GM19043 (cell line): ENCODE results near the gene ABLIM3.

Experiments used
- ATAC-seq: cut with Tn5 transposase; IDR thresholded peaks from one replicate; pipeline ENCODE4 v1.9.1; 2021; ENCODE audit warnings: low read depth; ENCODE audit not compliant: unreplicated experiment

ABLIM3 gene

DNA sequence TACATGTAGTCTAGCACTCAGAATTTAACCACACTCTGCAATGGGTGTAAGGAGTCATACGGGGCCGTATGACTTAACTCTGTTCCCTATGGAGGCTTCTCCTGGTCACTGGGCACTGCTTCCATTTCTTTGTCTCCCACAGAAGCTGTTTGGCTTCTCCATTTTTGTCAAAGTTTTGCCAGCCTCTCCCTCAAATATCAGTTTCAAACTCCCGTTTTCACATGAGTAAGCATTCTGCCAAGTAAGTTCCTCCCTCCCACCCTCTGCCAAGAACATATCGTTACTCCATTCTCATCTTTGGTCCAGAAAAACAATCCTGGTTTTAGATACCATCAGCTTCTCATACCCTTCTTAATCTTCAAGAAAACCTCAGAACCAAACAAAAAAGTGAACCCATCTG lies 136.5 kb downstream of the ABLIM3 start:
- no peak for ATAC-seq

DNA sequence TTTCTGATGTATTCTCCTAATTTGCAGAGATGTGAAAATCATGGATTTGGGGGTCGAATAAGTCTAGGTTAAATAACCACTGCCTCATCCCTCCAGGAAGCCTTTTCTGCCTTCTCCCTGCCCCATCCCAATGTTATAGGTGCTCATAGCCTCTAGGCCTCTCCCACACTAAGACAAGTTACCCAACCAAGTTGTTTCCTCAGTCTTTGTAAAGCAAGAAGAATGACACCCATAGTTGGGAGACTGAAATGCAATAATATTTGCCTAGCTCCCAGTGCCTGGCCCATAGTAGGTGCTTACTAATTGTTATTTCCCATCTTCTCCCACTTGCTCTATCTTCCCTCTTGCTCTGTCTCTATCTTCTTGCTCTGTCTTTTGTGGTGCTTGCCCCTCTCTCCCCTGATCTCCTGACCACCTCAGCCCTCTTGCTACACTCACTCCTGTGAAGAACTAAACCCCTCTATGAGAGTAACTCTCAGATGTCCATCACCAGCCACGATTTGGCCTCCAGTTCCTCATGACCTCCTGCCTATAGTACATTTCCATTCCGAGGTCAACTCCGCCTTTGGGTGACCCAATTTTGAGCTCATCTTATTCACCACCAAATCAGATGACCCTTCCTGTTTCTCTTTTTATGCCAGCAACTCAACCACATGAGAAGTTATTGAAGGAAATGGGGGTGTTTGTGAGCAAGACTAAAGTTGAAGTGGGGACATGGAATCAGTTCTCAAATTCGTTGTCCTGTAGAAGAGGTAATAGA lies 137.3 kb downstream of the ABLIM3 start:
- ATAC-seq = no peak

DNA sequence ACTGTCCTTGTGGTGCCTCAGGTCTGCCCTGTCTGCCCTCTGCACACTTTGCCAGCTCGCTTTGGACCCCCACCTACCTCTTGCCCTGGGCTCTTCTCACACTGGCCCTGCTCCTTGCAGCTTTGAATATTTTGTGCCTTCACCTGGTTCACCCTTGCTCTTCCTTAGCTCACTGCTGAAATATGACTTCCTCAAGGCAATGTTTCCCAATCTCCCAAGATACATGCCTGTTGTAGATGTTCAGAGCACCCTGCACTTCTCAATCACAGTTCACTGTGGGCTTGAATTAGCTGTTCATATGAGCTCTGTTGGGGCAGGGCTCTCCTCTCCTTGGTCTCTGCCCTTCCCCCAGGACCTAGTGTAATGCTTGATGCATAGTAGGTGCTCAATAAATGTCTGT lies 138.4 kb downstream of the ABLIM3 start:
- no peak for ATAC-seq

DNA sequence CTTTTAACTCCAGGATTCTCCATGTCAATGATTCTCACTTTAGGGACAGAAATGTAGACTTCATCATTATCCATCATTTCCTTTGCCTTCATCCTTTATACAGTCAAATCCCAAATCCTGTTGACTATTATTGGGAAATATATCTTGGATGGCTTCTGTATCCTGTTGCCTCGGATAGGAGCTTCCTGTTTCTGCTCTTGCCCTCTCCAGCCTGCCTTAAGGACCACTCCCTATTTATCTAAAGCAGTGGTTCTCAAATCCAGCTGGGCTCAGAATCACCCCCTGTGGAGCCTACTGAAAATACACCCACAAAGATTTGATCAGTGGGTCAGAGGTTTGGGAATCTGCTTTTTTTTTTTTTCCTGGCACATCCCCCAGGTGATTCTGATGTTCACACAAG lies 138.8 kb downstream of the ABLIM3 start:
- no peak for ATAC-seq

- ATAC-seq = no peak
These were observed 139.5 kb downstream of the ABLIM3 start for GRCh38 chr5:149280802-149281201.

- no peak for ATAC-seq
These were observed 141.0 kb downstream of the ABLIM3 start for GRCh38 chr5:149282027-149282965.

DNA sequence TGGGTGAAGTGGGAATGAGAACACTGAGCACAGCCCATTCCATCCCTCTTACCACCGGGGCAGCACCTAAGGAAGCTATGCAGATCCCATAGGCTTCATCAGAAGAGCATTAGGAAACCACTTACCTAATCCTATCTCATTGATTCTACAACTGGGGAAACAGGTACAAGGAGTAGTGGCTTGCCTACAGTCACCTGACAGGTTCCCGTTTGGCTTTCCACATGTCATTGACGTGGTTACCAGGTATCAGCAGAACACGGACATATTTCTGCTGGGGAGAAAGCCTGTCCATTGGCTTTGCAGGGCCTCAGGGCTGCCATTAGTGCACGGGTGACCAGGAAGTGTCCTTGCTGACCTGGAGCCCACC lies 141.7 kb downstream of the ABLIM3 start:
- ATAC-seq = no peak

DNA sequence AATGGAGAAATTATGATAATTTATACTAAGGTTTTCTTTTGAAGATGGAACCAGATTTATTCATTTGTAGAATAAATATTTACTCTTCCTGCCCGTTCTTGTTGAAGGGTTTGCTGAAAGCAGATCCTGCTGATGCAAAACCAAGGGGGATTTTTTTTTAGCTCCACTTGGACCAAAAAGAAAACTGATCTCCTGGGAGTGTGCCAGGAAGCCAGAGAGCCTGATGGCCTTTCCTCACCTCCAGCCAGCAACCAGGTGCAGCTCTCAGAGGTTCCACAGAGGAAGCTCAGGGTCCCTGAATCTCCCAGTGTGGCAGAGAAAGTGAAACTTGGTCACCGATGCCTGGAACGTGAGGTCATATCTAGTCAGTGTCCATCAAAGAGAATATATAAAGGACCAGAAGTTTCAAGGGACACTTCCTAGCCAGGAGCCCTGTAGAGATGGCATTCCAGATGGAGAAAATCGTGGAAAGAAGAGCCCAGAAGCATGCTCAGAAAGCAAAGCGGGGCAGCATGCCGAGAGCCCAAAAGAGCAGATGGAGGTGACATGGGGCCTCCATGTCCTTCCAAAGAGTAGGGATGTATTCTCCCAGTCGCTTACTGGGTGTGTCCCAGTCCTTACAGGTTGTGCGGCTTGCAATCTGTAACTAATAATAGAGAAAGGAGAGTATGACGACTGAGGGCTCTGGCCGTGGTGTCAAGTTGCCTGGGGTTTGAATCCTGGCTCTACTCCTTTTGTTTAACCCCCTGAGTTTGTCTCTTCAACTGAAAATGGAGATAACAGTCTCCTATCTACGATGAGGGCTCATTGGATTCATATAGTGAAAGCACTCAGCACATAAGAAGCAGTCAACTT lies 142.6 kb downstream of the ABLIM3 start:
- no peak for ATAC-seq

DNA sequence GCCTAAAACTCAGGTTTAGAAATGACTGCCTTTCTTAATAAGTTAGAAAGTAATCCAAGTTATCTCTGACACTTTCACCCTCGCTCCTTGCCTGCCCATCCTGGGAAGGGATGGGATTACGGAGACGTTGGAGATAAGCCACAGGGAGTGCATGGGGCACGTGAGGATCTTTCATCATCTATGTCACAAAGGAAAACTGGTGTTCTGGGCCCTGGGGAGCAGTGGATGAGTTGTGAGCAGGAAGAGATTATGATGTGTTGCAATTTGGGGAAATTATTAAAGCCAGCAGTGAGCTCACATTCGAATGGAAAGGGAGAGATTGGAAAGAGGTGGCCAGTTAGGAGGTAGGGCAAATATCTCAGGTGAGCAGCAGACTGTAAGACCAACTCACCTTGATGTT lies 143.2 kb downstream of the ABLIM3 start:
- ATAC-seq = no peak

GRCh38 chr5:149285153-149285552 lies 143.9 kb downstream of the ABLIM3 start:
- ATAC-seq = no peak

DNA sequence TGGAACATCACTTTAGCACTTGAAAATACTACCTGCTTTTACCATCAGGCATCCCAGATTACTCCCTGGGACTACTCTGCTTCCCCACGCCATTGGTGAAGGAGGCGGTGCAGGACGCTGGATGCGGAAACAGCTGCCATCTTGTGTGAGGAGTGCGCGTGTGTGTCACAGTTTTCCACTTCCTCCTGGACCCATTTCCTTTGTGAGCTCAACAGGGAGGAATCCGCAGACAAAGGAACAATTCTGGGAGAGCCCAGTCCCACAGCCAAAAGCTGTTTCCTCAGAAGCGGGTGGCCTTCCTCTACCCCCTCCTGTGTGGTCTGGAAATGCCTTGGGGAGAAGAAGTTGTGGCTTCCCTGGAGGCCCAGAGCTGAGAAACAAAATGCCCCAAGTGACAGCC lies 147.1 kb downstream of the ABLIM3 start:
- ATAC-seq = no peak

DNA sequence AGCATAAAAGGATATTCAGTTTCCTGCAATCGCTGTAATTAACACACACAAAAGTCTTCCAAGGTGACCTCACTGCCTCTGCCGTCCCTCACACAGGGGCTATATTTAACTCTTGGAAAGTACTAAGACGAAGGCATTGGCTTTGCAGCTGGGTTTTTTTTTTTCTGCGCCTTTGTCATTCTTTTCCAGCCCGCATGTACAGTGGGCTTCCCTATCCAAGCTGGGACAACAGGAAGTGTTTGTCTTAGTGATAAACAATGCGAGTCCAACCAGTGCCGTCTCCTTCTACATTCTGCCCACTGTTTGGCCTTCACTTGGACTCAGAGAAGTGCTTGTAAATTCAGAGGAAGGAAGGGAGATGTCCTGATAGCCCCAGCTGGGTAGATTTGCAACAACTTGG lies 148.0 kb downstream of the ABLIM3 start:
- ATAC-seq = no peak

GRCh38 chr5:149294872-149295829 lies 153.9 kb downstream of the ABLIM3 start:
- no peak for ATAC-seq

DNA sequence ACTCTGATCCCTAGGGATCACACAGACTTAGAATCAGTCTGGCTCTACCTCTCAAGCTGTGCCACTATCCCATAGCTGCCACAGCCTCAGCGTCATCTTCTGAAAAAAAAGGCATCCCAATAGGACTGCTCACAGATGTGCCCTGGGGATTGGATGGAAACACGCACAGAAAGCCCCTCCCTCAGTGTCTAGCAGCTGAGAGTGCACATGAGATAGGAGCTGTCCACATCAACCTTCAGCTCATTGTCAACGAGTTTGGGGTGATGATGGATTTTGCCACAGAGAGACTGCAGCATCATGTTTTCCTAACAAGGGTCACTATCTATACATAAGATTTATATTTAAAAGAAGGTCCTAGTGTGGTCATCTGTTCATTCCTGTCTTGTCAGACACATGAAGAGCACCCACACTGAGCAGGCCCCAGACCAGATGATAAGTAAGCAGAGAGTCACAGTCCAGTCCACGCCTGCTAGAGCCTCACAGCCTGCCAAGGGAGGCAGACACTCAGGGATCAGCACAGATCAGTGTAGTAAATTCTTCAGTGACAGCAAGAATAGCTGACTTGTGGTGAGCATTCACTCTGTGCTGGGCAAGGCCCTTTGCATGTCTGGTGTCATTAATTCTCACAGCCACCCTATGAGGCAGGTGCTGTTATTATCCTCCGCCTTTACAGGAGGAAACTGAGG lies 156.2 kb downstream of the ABLIM3 start:
- ATAC-seq = no peak

DNA sequence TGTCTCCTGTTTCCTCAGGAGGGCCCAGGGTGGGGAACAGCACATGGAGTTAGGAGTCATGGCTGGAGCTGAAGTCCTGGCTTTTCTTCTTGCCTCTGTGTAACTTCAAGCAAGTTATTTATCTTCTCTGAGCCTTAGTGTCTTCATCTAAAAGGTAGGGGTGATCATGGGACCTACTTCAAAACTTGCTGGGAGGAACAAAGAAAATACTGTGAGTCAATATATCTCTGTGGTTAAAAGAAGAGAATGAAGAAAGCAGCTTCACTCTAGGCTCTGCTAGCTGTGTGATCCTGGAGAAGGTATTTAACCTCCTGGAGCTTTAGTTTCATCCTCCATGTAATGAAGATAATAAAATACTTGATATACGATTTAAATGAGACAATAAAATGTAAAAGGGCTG lies 156.9 kb downstream of the ABLIM3 start:
- ATAC-seq = no peak

DNA sequence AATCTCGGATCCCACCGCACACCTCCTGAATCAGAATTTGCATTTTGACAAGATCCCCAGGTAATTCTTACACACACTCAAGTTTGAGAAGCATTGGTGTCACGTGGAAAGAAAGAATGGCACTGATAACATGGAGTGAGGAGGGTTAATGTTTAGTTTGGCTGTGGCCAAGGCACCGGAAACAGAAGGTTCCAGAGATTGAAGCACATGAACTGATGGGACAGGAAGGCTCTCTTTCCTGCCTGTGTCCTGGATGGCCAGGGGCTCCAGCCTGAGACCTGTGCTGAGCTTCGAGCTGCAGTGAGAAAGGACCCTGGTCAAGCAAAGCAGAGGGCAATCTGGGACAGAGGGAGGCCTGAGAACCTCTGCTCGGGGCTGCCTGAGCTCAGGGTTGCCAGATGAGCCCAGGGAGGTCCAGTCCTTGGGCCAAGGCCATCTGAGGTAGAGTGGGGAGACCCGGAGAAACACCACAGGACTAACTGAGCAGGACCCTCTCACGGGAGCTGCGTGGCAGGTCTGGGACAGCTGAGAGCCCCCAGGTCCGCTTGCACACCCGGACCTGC lies 157.6 kb downstream of the ABLIM3 start:
- ATAC-seq = no peak

DNA sequence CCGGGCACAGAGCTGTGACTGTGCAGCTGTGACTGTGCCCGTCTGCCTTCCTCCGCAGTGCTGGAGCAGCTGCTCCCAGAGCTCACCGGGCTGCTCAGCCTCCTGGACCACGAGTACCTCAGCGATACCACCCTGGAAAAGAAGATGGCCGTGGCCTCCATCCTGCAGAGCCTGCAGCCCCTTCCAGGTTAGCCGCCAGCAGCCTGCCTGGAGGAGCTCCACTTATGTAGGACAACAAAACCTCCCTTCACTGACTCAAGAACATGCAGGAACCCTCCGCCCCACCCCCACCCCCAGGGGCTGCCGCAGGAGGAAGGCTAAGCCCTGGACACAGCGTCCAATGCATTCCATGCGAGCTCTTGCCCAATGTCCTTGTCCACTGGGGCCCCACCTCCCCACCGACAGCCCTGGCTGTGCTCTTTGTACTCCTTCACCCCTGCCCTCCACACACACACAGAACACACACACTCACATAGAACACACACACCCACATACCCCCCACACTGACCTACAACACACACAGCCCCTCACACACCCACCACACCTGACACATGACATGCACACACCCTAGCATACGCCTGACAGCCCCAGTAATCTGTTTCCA lies 158.3 kb downstream of the ABLIM3 start:
- ATAC-seq = no peak

GRCh38 chr5:149300441-149300840 lies 159.1 kb downstream of the ABLIM3 start:
- ATAC-seq = no peak
